Activated CD8-positive, alpha-beta memory T cell treated with anti-CD3 and anti-CD28 coated beads, Interleukin-2, amount 50 U/mL, for 48 hours (primary cell): ENCODE data around the gene CREG2.

ENCODE experiments used
- DNase-seq: peaks from one replicate; pipeline ENCODE4 v3.0.0-alpha.2; 2020

Gene CREG2

GRCh38 chr2:101387151-101387834, at the start of gene CREG2:
TSS of gene CREG2 (minus strand) at chr2:101387503. CDS start at chr2:101387457, 46 bp downstream.
- DNase-seq: peak; percentile 80

GRCh38 chr2:101435001-101435862, 47.9 kb upstream of the CREG2 start:
- DNase-seq: no peak

- DNase-seq: no peak
These were observed 46.2 kb upstream of the CREG2 start for GRCh38 chr2:101433465-101433864.

- no peak for DNase-seq
These were observed 45.3 kb upstream of the CREG2 start for GRCh38 chr2:101432411-101433181.

- DNase-seq: no peak
These were observed 44.2 kb upstream of the CREG2 start for GRCh38 chr2:101431486-101431885.

- DNase-seq: no peak
These were observed 42.9 kb upstream of the CREG2 start for GRCh38 chr2:101430156-101430555.

- no peak for DNase-seq
These were observed 42.1 kb upstream of the CREG2 start for GRCh38 chr2:101429453-101429852.

- no peak for DNase-seq
These were observed 41.3 kb upstream of the CREG2 start for GRCh38 chr2:101428422-101429176.

- no peak for DNase-seq
These were observed 40.4 kb upstream of the CREG2 start for GRCh38 chr2:101427743-101428142.

- DNase-seq: no peak
These were observed 39.9 kb upstream of the CREG2 start for GRCh38 chr2:101427240-101427639.

GRCh38 chr2:101426822-101427221, 39.5 kb upstream of the CREG2 start:
- DNase-seq: no peak

- DNase-seq: no peak
These were observed 33.3 kb upstream of the CREG2 start for GRCh38 chr2:101420623-101421022.

- DNase-seq: peak; percentile 61
These were observed 31.9 kb upstream of the CREG2 start for GRCh38 chr2:101419096-101419663.

- DNase-seq: no peak
These were observed 31.3 kb upstream of the CREG2 start for GRCh38 chr2:101418460-101419095.

- no peak for DNase-seq
These were observed 29.3 kb upstream of the CREG2 start for GRCh38 chr2:101416609-101417008.

- DNase-seq: no peak
These were observed 28.6 kb upstream of the CREG2 start for GRCh38 chr2:101415884-101416283.

GRCh38 chr2:101415220-101415619, 27.9 kb upstream of the CREG2 start:
- DNase-seq: no peak

GRCh38 chr2:101412092-101412694, 24.9 kb upstream of the CREG2 start:
- DNase-seq: no peak

GRCh38 chr2:101410746-101411145, 23.4 kb upstream of the CREG2 start:
- DNase-seq: no peak

- DNase-seq: no peak
These were observed 22.8 kb upstream of the CREG2 start for GRCh38 chr2:101410114-101410513.

- no peak for DNase-seq
These were observed 22.4 kb upstream of the CREG2 start for GRCh38 chr2:101409699-101410098.
